Panc1 (cell line): ENCODE measurements around the gene DOCK1. TPM values are rescaled to one million over a fixed set of nuclear protein-coding genes. Genes with fewer than 3 reads are reported as not detected.
"Not testable (repeated sequence)": the region's sequence is repeated elsewhere in the genome, so short reads cannot be mapped to it uniquely, and the experiment has no call there.

ENCODE experiments used
- ATAC-seq: fragments of 200-7000 bp; cut with Tn5 transposase; 2 replicates; pipeline ENCODE4 v1.9.1; 2020; ENCODE audit warnings: mild to moderate bottlenecking, moderate library complexity
- BruUV-seq: library from RNA; stranded (reverse); fragments of 400-500 nt; replicated peaks from 2 replicates; lab custom pipeline; 2021; lab: Mats Ljungman, UMichigan
- CTCF ChIA-PET: fragments of 300-600 bp; sonication (Branson Sonifier 250); formaldehyde crosslinking; loops from one replicate; lab custom pipeline; 2022; ENCODE audit warnings: antibody characterized with exemption; lab: Charles Lee
- POLR2A ChIA-PET: fragments of 300-600 bp; sonication (Branson Sonifier 250); formaldehyde crosslinking; loops from one replicate; lab custom pipeline; 2022; ENCODE audit warnings: antibody characterized with exemption; lab: Charles Lee
- DNase-seq: peaks from one replicate; pipeline ENCODE4 v3.0.0-alpha.2; 2010; ENCODE audit warnings: low read depth, low spot score
- H3K27ac ChIP-seq: 2 replicates; pipeline ENCODE4 v1.5.1; 2011; ENCODE audit warnings: mild to moderate bottlenecking, low read length, inconsistent platforms
- H3K27me3 ChIP-seq: fragments of 200-500 bp; sonication (Bioruptor generic); 2 replicates; pipeline ENCODE4 v1.6.0; 2014; ENCODE audit warnings: low read length, inconsistent platforms; ENCODE audit not compliant: control insufficient read depth, insufficient read depth
- H3K36me3 ChIP-seq: fragments of 200-500 bp; sonication (Bioruptor generic); 2 replicates; pipeline ENCODE4 v1.5.1; 2014; ENCODE audit warnings: inconsistent platforms, mild to moderate bottlenecking, low read length, moderate library complexity; ENCODE audit not compliant: control insufficient read depth, insufficient read depth
- H3K4me1 ChIP-seq: 2 replicates; pipeline ENCODE4 v1.5.1; 2011; ENCODE audit warnings: inconsistent platforms, mild to moderate bottlenecking, low read length, moderate library complexity; ENCODE audit not compliant: control insufficient read depth, insufficient read depth
- H3K4me3 ChIP-seq, 2 experiments: 2 replicates each; pipeline ENCODE4 v1.5.1; 2011 to 2012; ENCODE audit warnings: low read depth in 2 of 2, low read length in 2 of 2, mild to moderate bottlenecking in 2 of 2, inconsistent platforms in 1 of 2, moderate library complexity in 1 of 2
- H3K9me3 ChIP-seq: fragments of 200-500 bp; sonication (Bioruptor generic); 2 replicates; pipeline ENCODE4 v1.5.1; 2014; ENCODE audit warnings: low read depth, mild to moderate bottlenecking, inconsistent platforms, low read length, moderate library complexity; ENCODE audit not compliant: control insufficient read depth, insufficient read depth
- POLR2AphosphoS5 ChIP-seq: IDR thresholded peaks from 2 replicates; pipeline ENCODE4 v1.6.1; 2012; ENCODE audit warnings: mild to moderate bottlenecking, low read depth, low read length, moderate library complexity
- SIN3A ChIP-seq: IDR thresholded peaks from 2 replicates; pipeline ENCODE4 v1.6.1; 2012; ENCODE audit warnings: low read depth, mild to moderate bottlenecking, low read length, moderate library complexity, borderline replicate concordance; ENCODE audit not compliant: insufficient read depth
- TCF7L2 ChIP-seq: IDR thresholded peaks from 2 replicates; pipeline ENCODE4 v1.6.1; 2011; ENCODE audit warnings: mild to moderate bottlenecking, low read depth, low read length, inconsistent platforms
- in situ Hi-C: cut with HindIII; loops from 2 replicates; pipeline ENCODE4 v1.10.0; 2016; ENCODE audit warnings: low sequenced_read_pairs, low pct_unique_long_range_greater_than_20kb
- intact Hi-C: fragments of 100-400 bp; cut with micrococcal nuclease; formaldehyde crosslinking; loops from one replicate; pipeline ENCODE4 v1.10.0; 2022; ENCODE audit not compliant: unreplicated experiment
- total RNA-seq: library from RNA; stranded (reverse); gene quantifications from one replicate; pipeline ENCODE4 v1.2.1, GENCODE V29; 2021; ENCODE audit not compliant: unreplicated experiment
- TF ChIP-seq, protein P1 (sequence below), 2 experiments: IDR thresholded peaks; 2 replicates each; pipeline ENCODE4 v1.6.1; 2011 to 2012; ENCODE audit warnings: low read depth in 2 of 2, control low read depth in 1 of 2, low read length in 1 of 2, mild to moderate bottlenecking in 1 of 2, moderate library complexity in 1 of 2; ENCODE audit not compliant: insufficient read depth in 1 of 2
- TF ChIP-seq, protein P2 (sequence below): fragments of 450-650 bp; IDR thresholded peaks from 2 replicates; pipeline ENCODE4 v1.5.1; 2017; ENCODE audit warnings: mild to moderate bottlenecking

Gene DOCK1
- total RNA-seq, 1 experiment from 2014 or later, result 67.6 TPM

DNA sequence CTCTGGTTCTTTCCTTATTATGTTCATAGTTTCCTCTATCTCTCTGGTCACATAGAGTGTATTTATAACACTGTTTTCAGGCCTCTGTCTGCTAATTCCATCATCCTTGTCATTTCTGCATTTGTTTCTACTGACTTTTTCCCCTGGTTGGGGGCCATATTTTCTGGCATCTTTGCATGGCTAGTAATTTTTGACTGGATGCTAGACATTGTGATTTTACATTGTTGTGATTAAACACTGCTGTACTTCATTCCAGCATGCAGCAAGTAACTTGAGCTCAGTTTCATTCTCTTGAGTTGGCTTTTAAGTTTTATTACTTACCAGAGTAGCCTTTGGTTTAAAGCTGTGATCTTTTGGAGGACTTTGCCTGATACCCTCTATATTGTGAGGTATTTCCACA lies 6.8 kb upstream of the DOCK1 start:
- ATAC-seq, result no peak
- no peaks in the 10 kb centered on the region for H3K27me3 ChIP-seq
- no TSS peak for BruUV-seq
- no peaks in the 10 kb centered on the region for H3K4me1 ChIP-seq
- ChIA-PET POLR2A (no interaction called here), CTCF (no interaction called here)
- H3K36me3 ChIP-seq, result no peaks in the 10 kb centered on the region
- no peaks in the 10 kb centered on the region for H3K9me3 ChIP-seq
- in situ Hi-C loops, result no loop called here
- no peak overlapping the region for H3K4me3 ChIP-seq
- no peak for DNase-seq
- TF ChIP-seq TCF7L2 (no peak), POLR2AphosphoS5 (no peak), SIN3A (no peak)
- TF ChIP-seq, protein P1, sequence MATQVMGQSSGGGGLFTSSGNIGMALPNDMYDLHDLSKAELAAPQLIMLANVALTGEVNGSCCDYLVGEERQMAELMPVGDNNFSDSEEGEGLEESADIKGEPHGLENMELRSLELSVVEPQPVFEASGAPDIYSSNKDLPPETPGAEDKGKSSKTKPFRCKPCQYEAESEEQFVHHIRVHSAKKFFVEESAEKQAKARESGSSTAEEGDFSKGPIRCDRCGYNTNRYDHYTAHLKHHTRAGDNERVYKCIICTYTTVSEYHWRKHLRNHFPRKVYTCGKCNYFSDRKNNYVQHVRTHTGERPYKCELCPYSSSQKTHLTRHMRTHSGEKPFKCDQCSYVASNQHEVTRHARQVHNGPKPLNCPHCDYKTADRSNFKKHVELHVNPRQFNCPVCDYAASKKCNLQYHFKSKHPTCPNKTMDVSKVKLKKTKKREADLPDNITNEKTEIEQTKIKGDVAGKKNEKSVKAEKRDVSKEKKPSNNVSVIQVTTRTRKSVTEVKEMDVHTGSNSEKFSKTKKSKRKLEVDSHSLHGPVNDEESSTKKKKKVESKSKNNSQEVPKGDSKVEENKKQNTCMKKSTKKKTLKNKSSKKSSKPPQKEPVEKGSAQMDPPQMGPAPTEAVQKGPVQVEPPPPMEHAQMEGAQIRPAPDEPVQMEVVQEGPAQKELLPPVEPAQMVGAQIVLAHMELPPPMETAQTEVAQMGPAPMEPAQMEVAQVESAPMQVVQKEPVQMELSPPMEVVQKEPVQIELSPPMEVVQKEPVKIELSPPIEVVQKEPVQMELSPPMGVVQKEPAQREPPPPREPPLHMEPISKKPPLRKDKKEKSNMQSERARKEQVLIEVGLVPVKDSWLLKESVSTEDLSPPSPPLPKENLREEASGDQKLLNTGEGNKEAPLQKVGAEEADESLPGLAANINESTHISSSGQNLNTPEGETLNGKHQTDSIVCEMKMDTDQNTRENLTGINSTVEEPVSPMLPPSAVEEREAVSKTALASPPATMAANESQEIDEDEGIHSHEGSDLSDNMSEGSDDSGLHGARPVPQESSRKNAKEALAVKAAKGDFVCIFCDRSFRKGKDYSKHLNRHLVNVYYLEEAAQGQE (IDR thresholded peaks at IDR 0.05; ENCODE audit: insufficient read depth in 1 of 2, low read depth in 2 of 2, low read length in 1 of 2), result no peak
- TF ChIP-seq, protein P2, sequence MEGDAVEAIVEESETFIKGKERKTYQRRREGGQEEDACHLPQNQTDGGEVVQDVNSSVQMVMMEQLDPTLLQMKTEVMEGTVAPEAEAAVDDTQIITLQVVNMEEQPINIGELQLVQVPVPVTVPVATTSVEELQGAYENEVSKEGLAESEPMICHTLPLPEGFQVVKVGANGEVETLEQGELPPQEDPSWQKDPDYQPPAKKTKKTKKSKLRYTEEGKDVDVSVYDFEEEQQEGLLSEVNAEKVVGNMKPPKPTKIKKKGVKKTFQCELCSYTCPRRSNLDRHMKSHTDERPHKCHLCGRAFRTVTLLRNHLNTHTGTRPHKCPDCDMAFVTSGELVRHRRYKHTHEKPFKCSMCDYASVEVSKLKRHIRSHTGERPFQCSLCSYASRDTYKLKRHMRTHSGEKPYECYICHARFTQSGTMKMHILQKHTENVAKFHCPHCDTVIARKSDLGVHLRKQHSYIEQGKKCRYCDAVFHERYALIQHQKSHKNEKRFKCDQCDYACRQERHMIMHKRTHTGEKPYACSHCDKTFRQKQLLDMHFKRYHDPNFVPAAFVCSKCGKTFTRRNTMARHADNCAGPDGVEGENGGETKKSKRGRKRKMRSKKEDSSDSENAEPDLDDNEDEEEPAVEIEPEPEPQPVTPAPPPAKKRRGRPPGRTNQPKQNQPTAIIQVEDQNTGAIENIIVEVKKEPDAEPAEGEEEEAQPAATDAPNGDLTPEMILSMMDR, result no peak
- intact Hi-C loops, result no loop called here
- no peak overlapping the region for H3K27ac ChIP-seq

DNA sequence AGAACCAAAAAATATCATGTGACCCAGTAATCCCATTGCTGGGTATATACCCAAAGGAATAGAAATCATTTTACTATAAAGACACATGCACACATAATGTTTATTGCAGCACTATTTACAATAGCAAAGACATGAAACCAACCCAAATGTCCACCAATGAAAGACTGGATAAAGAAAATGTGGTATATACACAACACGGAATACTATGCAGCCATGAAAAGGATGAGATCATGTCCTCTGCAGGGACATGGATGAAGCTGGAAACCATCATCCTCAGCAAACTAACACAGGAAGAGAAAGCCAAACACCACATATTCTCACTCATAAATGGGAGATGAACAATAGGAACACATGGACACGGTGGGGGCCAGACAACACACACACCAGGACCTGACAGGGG lies 5.7 kb upstream of the DOCK1 start:
- H3K4me1 ChIP-seq, H3K4me3 ChIP-seq, POLR2A ChIA-PET, H3K27me3 ChIP-seq, ATAC-seq, DNase-seq, H3K9me3 ChIP-seq, CTCF ChIA-PET, intact Hi-C loops, BruUV-seq, H3K27ac ChIP-seq, H3K36me3 ChIP-seq, in situ Hi-C loops: not testable (repeated sequence)

DNA sequence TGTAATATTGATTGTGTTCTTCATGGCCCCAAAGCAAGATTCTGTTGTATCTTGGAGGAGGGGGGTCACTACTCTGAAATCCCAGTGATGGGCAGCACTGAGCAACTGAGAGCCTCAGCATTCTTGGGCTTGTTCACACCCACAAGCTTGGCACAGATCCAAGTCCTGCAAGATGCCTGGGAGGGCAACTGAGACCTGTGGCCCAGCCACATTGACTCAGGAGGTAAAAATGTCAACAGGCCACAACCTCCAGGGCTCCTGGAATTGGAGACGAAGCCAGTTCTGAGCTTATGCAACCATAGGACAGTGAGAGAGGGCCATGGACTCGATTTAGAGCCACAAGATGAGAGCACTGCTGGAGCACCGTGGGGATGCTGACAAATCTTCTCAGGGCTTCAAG lies 3.1 kb upstream of the DOCK1 start:
- peaks cover 16% of the 10 kb centered on the region for H3K4me1 ChIP-seq
- ATAC-seq (no peak), DNase-seq (peak; percentile 35)
- in situ Hi-C loops (no loop called here), intact Hi-C loops (no loop called here)
- BruUV-seq, result no TSS peak
- no peak overlapping the region for H3K4me3 ChIP-seq
- ChIA-PET CTCF (interaction anchor here (0.6 kb wide), 1 partner anchor 177 kb away, joined by 3 read pairs; no protein-coding TSS in a partner anchor), POLR2A (no interaction called here)
- no peak overlapping the region for H3K27ac ChIP-seq
- no peaks in the 10 kb centered on the region for H3K27me3 ChIP-seq
- H3K9me3 ChIP-seq, result no peaks in the 10 kb centered on the region
- TF ChIP-seq POLR2AphosphoS5 (no peak), SIN3A (no peak), TCF7L2 (no peak)
- TF ChIP-seq, protein P1 (IDR thresholded peaks at IDR 0.05; ENCODE audit: insufficient read depth in 1 of 2, low read depth in 2 of 2, low read length in 1 of 2), result no peak
- TF ChIP-seq, protein P2, result no peak
- no peaks in the 10 kb centered on the region; the same call in 1 of the 2 replicates for H3K36me3 ChIP-seq
